G401 (cell line): ENCODE measurements around the gene VMA21. TPM values are rescaled to one million over a fixed set of nuclear protein-coding genes. Genes with fewer than 3 reads are reported as not detected.

Experiments
- DNase-seq: peaks from one replicate; pipeline ENCODE4 v3.0.0-alpha.2; 2015; ENCODE audit warnings: low spot score
- in situ Hi-C: cut with HindIII; loops from 2 replicates; pipeline ENCODE4 v1.10.0; 2016; ENCODE audit warnings: low sequenced_read_pairs, mixed read lengths
- total RNA-seq: library from RNA; depleted of rRNA; stranded (reverse); fragments of >200 nt; shearing (Covaris generic); gene quantifications from 2 replicates; pipeline ENCODE4 v1.2.3, GENCODE V29; 2014; rRNA removed

Gene VMA21
- total RNA-seq, 1 experiment from 2014 or later: 86.4 TPM

DNA sequence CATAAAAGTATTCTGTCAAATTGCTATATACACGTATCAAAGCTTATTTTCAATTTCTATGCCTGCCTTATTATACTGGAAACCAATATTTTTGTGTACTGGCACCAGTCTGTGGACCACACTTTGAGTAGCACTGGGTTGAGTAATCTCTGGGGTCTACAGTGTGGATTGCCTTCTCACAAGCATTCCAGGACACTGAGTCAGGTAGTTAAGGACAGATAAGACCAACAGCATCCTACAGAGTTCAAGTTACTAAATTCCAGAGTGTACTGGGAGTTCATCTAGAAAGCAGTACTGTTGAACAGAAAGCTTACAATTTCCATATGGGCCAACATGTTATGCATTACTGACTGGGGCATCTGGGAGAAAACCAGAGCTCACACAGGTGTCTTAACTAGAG, 61.8 kb downstream of the VMA21 start:
- in situ Hi-C loops: no loop called here
- no peak for DNase-seq

Other genes with a start within 250 kb of the VMA21 start
- gene GPR50, start 220.6 kb upstream of the VMA21 start, total RNA-seq: not detected in 2 replicates
- gene PASD1, start 166.5 kb downstream of the VMA21 start, total RNA-seq: not detected in 2 replicates